Keratinocyte (primary cell): ENCODE results near the gene LLGL1. TPM values are rescaled to one million over a fixed set of nuclear protein-coding genes. Genes with fewer than 3 reads are reported as not detected.
"Not testable (repeated sequence)": the region's sequence is repeated elsewhere in the genome, so short reads cannot be mapped to it uniquely, and the experiment has no call there.

Experiments
- DNase-seq: peaks from one replicate; pipeline ENCODE4 v3.0.0-alpha.2; 2011; ENCODE audit warnings: low read depth, missing footprints, low spot score
- FAIRE-seq: peaks from 2 replicates; lab custom pipeline; 2011; peaks lifted over from hg19 to GRCh38; lab: Jason Lieb, UNC
- H2AFZ ChIP-seq: 2 replicates; pipeline ENCODE4 v1.6.0; 2012; ENCODE audit warnings: low read length, control low read depth, inconsistent platforms; ENCODE audit not compliant: control insufficient read depth
- H3K27ac ChIP-seq: 2 replicates; pipeline ENCODE4 v1.5.1; 2011; ENCODE audit warnings: low read length; ENCODE audit not compliant: control insufficient read depth, insufficient read depth
- H3K27me3 ChIP-seq: 3 replicates; pipeline ENCODE4 v1.6.0; 2011; ENCODE audit warnings: low read length; ENCODE audit not compliant: control insufficient read depth, insufficient read depth; ENCODE audit errors: extremely low read depth
- H3K36me3 ChIP-seq, 2 experiments: 2 replicates in 1 of 2; 3 replicates in 1 of 2; pipeline ENCODE4 v1.5.1; 2011; ENCODE audit warnings: low read length in 2 of 2, mild to moderate bottlenecking in 1 of 2; ENCODE audit not compliant: control insufficient read depth in 2 of 2, insufficient read depth in 2 of 2; ENCODE audit errors: extremely low read depth in 1 of 2
- H3K4me1 ChIP-seq: 3 replicates; pipeline ENCODE4 v1.5.1; 2011; ENCODE audit warnings: low read length; ENCODE audit not compliant: control insufficient read depth, insufficient read depth; ENCODE audit errors: extremely low read depth
- H3K4me2 ChIP-seq: 3 replicates; pipeline ENCODE4 v1.6.0; 2011; ENCODE audit warnings: low read depth, low read length; ENCODE audit not compliant: control insufficient read depth, insufficient read depth; ENCODE audit errors: extremely low read depth
- H3K4me3 ChIP-seq, 3 experiments: fragments of 200-600 bp in 1 of 3; sonication (generic) in 1 of 3; 2 replicates in 2 of 3; 3 replicates in 1 of 3; pipeline ENCODE4 v1.5.1; 2011 to 2016; ENCODE audit warnings: low read length in 3 of 3, mild to moderate bottlenecking in 3 of 3, control low read depth in 2 of 3, inconsistent platforms in 1 of 3, low read depth in 1 of 3, mixed read lengths in 1 of 3, mixed run types in 1 of 3, moderate library complexity in 1 of 3; ENCODE audit not compliant: control insufficient read depth in 2 of 3, insufficient read depth in 2 of 3; ENCODE audit errors: extremely low read depth in 1 of 3
- H3K79me2 ChIP-seq: 2 replicates; pipeline ENCODE4 v1.6.0; 2012; ENCODE audit warnings: low read length; ENCODE audit not compliant: control insufficient read depth, insufficient read depth
- H3K9ac ChIP-seq: 3 replicates; pipeline ENCODE4 v1.6.0; 2011; ENCODE audit warnings: low read length; ENCODE audit not compliant: control insufficient read depth, insufficient read depth; ENCODE audit errors: extremely low read depth
- H3K9me1 ChIP-seq: 3 replicates; pipeline ENCODE4 v1.6.0; 2011; ENCODE audit warnings: low read length; ENCODE audit not compliant: control insufficient read depth, insufficient read depth; ENCODE audit errors: extremely low read depth
- H3K9me3 ChIP-seq: 2 replicates; pipeline ENCODE4 v1.5.1; 2012; ENCODE audit warnings: low read depth, low read length; ENCODE audit not compliant: control insufficient read depth
- H4K20me1 ChIP-seq: 3 replicates; pipeline ENCODE4 v1.6.0; 2011; ENCODE audit warnings: low read length; ENCODE audit not compliant: control insufficient read depth, insufficient read depth; ENCODE audit errors: extremely low read depth
- EZH2 ChIP-seq: IDR thresholded peaks from one replicate; pipeline ENCODE4 v1.6.1; 2012; ENCODE audit warnings: inconsistent platforms, mild to moderate bottlenecking, low read length, moderate library complexity
- dilution Hi-C: fragments of 300-500 bp; cut with MboI; formaldehyde crosslinking; loops from one replicate; pipeline ENCODE4 v1.7.0; 2020; ENCODE audit warnings: low sequenced_read_pairs; ENCODE audit not compliant: extremely low pct_ligation_motif_present
- polyA plus RNA-seq, 5 experiments: library from polyadenylated mRNA; depleted of rRNA in 3 of 5; stranded (reverse) in 3 of 5; stranded (forward) in 1 of 5; unstranded in 1 of 5; fragments of >200 nt; gene quantifications; 1 replicate in 1 of 5; 2 replicates in 3 of 5; 3 replicates in 1 of 5; pipeline versions ENCODE4 v1.2.1 to v1.2.3, GENCODE V29; 2011 to 2012; ENCODE audit warnings: missing spikeins in 2 of 5, low read depth in 1 of 5, low replicate concordance in 1 of 5
- TF ChIP-seq, protein P1 (sequence below), 3 experiments: IDR thresholded peaks in 1 of 3; conservative IDR thresholded peaks in 1 of 3; optimal IDR thresholded peaks in 1 of 3; 2 replicates in 2 of 3; 3 replicates in 1 of 3; pipeline versions ENCODE3 to v1.5.1; 2011; ENCODE audit warnings: low read length in 3 of 3, mild to moderate bottlenecking in 3 of 3, moderate library complexity in 2 of 3, control low read depth in 1 of 3, inconsistent platforms in 1 of 3; ENCODE audit not compliant: insufficient read depth in 2 of 3; ENCODE audit errors: extremely low read depth in 1 of 3

LLGL1 gene
- polyA plus RNA-seq, 1 donor (not counting 4 experiments of a cell fraction or from before 2014, with no cell fraction given): 13.8 TPM

- Histone ChIP-seq H2AFZ (no peak overlapping the region), H3K27ac (no peak overlapping the region), H3K9me1 (no peaks in the 10 kb centered on the region), H3K9me3 (no peaks in the 10 kb centered on the region), H3K4me2 (no peak overlapping the region), H3K4me1 (no peaks in the 10 kb centered on the region), H3K36me3 (peaks cover 9 to 14% of the 10 kb centered on the region in 2 experiments), H3K79me2 (no peaks in the 10 kb centered on the region), H4K20me1 (no peaks in the 10 kb centered on the region), H3K27me3 (no peaks in the 10 kb centered on the region), H3K4me3 (no peak overlapping the region), H3K9ac (no peak overlapping the region)
- dilution Hi-C loops: no loop called here
- DNase-seq (no peak), FAIRE-seq (no peak)
- TF ChIP-seq EZH2: no peak
- TF ChIP-seq, protein P1, sequence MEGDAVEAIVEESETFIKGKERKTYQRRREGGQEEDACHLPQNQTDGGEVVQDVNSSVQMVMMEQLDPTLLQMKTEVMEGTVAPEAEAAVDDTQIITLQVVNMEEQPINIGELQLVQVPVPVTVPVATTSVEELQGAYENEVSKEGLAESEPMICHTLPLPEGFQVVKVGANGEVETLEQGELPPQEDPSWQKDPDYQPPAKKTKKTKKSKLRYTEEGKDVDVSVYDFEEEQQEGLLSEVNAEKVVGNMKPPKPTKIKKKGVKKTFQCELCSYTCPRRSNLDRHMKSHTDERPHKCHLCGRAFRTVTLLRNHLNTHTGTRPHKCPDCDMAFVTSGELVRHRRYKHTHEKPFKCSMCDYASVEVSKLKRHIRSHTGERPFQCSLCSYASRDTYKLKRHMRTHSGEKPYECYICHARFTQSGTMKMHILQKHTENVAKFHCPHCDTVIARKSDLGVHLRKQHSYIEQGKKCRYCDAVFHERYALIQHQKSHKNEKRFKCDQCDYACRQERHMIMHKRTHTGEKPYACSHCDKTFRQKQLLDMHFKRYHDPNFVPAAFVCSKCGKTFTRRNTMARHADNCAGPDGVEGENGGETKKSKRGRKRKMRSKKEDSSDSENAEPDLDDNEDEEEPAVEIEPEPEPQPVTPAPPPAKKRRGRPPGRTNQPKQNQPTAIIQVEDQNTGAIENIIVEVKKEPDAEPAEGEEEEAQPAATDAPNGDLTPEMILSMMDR (optimal IDR thresholded peaks at IDR 0.05 in 1 of 3, IDR thresholded peaks at IDR 0.05 in 1 of 3, conservative IDR thresholded peaks at IDR 0.05 in 1 of 3; ENCODE audit: extremely low read depth in 1 of 3, insufficient read depth in 2 of 3, low read length in 3 of 3): no peak
Measured at GRCh38 chr17:18213666-18214270, 11.7 kb upstream of the LLGL1 start.

DNA sequence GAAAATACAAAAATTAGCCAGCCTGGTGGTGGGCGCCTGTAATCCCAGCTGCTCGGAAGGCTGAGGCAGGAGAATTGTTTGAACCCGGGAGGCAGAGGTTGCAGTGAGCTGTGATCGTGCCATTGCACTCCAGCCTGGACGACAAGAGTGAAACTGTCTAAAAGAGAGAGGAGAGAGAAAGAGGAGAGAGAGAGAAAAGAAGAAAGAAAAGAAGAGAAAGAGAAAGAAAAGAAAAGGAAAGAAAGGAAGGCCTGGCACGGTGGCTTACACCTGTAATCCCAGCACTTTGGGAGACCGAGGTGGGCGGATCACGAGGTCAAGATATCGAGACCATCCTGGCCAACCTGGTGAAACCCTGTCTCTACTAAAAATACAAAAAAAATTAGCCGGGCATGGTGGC lies 8.5 kb upstream of the LLGL1 start:
- H4K20me1 ChIP-seq, H3K27me3 ChIP-seq, H3K27ac ChIP-seq, H3K9me3 ChIP-seq, H3K36me3 ChIP-seq, H2AFZ ChIP-seq, H3K4me2 ChIP-seq, H3K79me2 ChIP-seq, H3K4me1 ChIP-seq, H3K9me1 ChIP-seq, FAIRE-seq, H3K9ac ChIP-seq, DNase-seq, H3K4me3 ChIP-seq, dilution Hi-C loops: not testable (repeated sequence)
